Renal cortical epithelial cell (primary cell): ENCODE measurements around the gene MFRP. TPM values are rescaled to one million over a fixed set of nuclear protein-coding genes. Genes with fewer than 3 reads are reported as not detected.

Source experiments
- DNase-seq: peaks from one replicate; pipeline ENCODE4 v3.0.0-alpha.2; 2011; ENCODE audit warnings: low read depth
- total RNA-seq: library from RNA; depleted of rRNA; stranded (reverse); fragments of >200 nt; gene quantifications from 2 replicates; pipeline ENCODE4 v1.2.3, GENCODE V29; 2014

MFRP gene
- total RNA-seq, 1 donor from 2014 or later: not detected

GRCh38 chr11:119338318-119338890, 8.1 kb downstream of the MFRP start:
- peak; percentile 45 for DNase-seq

GRCh38 chr11:119337581-119338317, 8.8 kb downstream of the MFRP start:
- DNase-seq: no peak

DNA sequence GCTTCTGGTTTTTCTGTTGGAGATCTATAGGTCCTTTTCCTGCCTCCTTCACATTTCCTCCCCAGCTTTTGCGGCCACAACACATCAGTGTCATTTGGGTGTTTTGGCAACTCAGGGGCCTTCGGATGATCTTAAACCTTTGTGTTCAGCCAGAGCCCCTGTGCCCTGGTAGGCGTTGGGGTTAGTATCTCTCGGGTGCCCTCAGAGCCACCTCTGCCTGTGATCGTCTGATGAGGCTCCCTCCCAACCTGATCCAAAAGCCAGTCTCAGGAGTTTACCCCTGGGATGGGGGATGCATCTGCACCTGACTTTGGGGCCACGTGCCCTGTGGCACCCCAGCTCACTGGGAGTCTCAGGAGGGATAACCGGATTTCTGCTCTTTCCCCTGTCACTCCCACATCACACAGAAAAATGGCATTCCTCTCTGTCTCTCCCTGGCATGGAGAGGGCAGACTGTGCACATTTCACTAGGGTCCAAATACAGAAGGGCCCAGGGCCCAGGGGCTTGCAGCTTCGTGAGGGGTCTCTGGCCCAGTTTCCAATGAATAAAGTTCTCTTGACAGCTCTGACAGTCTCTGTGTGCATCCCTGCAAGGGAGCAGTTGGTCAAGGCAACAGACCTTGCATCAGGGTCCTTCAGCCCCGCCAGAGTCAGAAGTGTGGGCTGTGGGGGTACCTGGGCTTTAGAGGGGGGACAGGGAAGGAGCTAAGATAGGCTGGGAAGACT, 9.6 kb downstream of the MFRP start:
- no peak for DNase-seq

DNA sequence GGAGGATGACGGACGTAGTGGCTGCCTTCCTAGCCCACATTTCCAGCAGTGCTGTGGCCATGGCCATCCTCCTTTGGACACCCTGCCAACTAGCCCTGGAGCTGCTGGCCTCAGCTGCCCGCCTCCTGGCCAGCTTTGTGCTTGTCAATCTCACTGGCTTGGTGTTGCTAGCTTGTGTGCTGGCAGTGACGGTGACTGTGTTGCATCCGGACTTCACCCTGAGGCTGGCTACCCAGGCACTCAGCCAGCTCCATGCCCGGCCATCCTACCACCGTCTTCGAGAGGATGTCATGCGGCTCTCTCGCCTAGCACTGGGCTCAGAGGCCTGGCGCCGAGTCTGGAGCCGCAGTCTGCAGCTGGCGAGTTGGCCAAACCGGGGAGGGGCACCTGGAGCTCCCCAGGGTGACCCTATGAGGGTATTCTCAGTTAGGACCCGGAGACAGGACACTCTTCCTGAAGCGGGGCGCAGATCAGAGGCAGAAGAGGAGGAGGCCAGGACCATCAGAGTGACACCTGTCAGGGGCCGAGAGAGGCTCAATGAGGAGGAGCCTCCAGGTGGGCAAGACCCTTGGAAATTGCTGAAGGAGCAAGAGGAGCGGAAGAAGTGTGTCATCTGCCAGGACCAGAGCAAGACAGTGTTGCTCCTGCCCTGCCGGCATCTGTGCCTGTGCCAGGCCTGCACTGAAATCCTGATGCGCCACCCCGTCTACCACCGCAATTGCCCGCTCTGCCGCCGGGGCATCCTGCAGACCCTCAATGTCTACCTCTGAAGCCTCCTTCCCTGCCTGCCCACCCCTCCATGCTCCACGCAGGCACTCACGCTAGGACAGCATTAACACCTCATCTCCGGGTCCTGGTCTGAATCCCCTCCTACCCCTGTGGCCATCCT, 10.6 kb downstream of the MFRP start:
- no peak for DNase-seq

- no peak for DNase-seq
Measured at GRCh38 chr11:119335091-119335654, 11.3 kb downstream of the MFRP start.

DNA sequence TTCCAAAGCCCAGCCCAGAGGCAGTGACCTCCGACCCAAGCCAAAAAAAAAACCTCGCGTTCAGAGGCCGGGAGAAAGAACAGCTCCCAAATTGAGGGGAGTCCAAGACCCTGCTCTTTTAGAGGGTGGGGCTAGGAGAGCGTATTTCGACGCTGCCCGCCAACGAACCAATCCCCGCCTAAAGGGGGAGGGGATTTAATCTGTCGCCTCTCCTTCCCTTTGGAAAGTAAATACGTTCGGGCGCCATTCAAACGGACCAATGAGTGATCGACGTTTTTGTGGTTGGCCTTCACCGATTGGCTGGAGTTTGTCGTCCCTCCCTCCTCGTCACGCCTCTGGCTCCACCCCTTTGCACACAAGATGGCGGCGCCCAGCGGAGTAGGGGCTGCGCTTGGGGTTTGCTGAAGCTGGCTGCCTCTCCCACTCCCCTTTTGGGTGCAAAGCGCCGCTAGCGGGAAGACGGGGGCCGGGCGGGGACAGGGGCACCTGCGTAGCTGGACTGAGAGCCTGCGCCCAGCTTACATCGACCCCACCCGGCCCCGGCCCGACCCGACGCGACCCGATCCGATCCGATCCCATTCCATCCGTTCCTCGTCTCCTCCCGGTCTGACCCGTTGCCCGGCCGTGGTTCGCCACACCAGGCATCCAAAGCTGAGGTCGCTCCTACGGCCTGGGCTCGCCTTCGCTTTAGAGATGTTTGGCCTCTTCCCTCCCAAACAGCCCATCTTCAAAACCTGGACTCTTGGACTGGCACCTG, 12.2 kb downstream of the MFRP start, which contains the start of gene RNF26:
Gene RNF26 (plus strand): TSS at position 354 of the 757 bp plus-strand sequence. CDS start 596 bp downstream, outside the sequence.
- peak; percentile 96 for DNase-seq

DNA sequence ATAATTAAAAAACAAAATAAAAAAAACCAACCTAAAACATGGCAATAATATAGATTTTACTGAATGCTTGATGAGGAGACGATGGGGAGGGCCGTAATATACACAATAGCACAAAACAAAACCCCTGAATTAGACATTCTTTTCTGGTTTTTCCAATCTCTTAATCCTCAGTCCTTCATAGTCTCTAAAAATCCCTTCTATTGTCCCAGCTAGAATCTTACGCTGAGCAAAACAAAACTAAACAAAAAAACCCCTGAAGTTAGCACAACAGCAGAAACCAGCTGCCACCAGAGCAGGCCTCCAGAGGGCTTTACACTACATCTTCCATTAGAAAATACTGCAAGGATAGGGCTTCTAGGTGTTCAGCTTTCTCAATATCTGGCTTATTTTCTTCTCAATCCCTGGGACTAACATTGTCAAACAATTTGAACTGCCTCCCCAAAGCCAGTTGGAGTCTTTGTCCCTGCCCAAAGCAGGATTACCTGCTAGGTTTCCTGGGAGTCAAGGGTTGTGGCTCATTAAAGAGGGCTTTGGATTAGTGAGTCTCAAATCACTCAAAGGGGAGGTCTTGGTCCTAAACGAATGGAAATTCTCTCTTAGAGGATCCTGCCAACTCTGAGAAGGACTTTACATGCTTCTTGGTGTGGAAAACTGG, 14.3 kb downstream of the MFRP start:
- no peak for DNase-seq

- DNase-seq: no peak
Measured at GRCh38 chr11:119330237-119330636, 16.3 kb downstream of the MFRP start.

DNA sequence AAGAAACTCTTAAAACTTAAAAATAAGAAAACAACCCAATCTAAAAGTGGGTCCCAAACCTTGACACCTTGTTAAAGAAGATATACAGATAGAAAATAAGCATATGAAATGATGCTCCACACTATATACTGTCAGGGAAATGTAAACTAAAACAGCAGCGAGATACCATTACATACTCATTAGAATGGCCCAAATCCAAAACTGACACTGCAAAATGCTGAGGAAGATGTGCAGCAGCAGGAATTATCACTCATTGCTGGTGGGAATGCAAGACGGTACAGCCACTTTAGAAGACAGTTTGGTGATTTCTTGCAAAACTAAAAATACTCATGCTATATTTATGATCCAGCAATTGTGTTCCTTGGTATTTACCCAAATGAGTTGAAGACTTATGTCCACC, 17.2 kb downstream of the MFRP start:
- no peak for DNase-seq

DNA sequence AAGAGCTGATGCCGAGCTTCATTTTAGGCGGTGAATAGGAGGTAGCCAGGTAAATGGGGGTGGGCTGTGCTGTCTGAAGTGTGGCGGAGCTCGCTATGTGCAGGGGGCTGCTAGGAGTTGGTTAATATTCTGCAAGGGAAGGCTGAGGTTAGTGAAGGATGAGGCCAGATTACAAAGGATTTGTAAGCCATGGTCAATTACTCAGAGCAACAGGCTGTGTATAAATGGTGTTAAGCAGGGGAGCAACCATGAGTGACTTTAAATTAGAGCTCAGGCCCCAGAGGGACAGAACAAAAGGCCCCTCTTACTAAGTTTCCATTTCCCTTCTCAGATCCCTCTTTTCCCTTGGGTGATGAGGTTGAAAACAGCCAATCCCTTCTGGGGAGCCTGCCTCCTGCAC, 22.3 kb downstream of the MFRP start:
- DNase-seq: no peak

DNA sequence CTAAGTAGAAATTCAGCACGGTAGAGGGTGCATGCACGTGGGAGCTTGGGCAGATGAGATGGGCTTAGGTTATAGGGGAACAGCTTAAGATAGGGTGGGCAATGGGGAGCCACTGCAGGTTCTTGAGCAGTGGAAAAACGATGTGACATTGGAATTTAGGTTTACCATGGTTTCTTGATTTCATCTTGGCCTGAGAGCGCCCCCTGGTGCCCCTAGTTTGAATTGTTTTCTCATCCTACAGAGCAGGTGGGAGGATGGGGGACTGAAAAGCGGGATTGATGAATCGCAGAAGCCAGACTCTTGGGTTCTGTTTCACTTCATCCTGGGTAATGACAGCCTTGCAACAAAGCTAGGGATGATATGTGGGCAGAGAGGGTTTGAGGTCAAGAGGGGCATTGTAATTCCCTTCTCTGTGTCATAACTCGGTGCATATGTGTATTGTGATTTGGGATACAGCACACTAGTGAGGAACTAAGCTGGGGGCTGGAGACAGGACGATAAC, 22.9 kb downstream of the MFRP start:
- DNase-seq: peak; percentile 57

DNA sequence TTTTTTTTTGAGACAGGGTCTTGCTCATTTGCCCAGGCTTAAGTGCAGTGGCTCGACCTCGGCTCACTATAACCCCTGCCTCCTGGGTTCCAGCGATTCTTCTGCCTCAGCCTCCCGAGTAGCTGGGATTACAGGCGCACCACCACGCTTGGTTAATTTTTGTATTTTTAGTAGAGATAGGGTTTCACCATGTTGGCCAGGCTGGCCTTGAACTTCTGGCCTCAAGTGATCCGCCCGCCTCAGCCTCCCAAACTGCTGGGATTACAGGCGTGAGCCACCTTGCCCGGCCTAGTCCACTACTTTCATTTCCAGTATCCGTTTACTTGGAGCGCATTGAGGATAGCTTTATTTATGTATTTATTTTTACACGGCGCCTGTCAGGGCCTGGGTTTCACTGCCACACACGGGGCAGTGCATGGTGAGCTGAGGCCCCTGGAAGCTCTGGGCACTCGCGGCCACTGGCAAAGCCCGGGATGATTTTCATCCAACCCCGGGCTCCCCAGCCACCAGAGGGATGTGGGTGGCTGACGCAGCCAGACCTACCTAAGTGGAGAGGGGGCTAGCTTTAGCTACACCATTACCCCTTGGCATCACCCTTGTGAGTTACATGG, 23.5 kb downstream of the MFRP start:
- no peak for DNase-seq

DNA sequence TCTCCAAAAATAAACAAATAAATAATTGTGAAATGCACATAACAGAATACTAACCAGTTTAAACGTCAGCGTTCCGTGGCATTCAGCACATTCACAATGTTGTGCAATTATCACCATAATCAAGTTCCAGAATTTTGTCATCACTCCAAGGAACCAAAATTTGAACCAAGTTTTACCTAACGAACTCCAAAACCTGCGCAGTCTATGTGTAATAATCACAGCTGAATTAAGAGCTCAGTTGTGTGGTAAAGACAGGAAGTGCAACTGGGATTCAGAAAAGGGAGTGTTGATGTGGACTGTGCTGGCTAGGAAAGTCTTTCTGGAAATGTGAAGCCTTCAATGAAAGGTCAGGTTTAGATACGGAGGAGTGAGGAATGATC, 24.2 kb downstream of the MFRP start:
- no peak for DNase-seq

DNA sequence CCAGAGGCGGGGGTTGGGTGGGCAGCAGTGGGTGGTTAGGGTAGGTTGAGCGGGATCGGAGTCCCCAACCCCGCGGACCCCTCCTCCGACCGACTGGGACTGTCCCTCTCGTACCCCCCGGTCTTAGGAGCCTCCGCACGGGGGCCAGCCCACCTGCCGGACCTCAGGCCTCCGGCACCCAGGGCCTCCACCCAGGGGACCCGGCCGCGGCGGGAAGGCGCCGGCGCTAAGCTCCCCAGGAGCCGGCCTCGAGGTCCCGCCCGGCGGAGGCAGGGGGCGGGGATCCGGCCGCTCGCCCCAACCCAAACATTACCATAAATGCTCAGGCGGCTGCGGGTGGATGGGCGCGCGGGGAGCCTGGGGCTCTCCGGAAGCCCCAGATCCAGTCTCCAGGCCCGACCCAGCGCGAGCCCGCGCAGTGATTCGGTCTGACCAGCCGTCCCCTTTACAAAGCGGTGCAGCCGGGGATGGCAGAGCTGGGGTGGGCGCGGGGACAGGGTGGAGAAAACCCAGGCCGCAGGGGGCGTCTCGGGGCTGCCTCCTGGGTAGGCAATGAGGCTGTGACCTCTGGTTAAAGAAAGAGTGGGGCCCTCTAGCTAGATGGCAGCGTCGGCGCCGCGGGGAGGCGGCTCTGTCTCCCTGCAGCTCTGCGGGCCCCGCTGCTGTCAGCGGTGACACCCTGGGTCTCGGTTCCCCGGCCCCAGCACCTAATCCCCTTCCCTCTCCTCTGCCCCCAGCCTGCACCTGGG, 25.6 kb downstream of the MFRP start:
- peak; percentile 26 for DNase-seq

DNA sequence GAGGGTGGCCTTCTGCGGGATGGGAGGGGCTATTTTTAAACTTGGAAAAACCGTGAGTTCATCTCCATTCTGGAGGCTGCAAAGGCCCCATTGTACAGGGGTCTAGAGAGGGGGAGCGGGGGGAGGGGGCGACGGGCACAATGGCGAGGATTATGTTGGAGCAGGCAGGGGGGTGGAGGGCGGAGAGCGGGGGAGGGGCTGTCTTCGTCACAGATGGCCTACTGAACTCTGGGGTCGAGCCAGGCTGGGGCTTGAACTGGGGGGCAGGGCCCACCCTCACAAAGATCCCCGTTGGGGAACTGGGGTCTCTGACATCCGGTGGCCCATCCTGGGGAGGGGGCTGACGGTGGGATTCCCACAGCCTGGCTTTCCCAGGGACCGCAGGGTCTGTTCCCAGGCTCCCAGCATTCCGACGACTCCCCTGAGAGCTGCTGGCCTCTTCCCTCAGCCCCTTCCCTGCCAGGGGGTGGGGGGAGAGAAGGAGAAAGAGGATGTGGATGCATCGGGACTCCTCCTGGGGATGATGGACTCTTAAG, 26.2 kb downstream of the MFRP start:
- DNase-seq: no peak

- DNase-seq: no peak
Measured at GRCh38 chr11:119319700-119320239, 26.7 kb downstream of the MFRP start.

GRCh38 chr11:119319136-119319699, 27.3 kb downstream of the MFRP start:
- DNase-seq: no peak
